D341Med (cell line): ENCODE data around the gene PLCB2.

ENCODE experiments used
- DNase-seq: peaks from one replicate; pipeline ENCODE4 v3.0.0; 2012; ENCODE audit warnings: low spot score

PLCB2 gene

DNA sequence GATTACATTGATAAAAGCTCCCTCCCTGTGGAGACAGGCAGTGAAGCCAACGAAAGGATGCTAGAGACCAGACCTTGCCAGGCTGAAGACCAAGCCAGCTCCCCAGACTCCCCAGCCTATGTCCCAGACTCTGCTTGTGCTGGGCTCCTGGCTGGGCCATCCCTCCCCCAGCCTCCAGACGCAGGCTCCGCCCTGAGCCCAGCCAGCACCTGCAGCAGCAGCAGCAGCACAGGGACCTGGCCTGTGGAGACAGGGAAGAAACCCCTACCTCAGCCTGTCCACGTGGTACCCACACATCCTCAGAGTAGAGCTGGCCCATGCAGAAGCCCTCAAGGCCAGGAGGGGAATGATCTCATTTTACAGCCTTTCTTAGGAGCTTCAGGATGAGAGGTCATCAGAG lies 38.1 kb downstream of the PLCB2 start:
- no peak for DNase-seq

DNA sequence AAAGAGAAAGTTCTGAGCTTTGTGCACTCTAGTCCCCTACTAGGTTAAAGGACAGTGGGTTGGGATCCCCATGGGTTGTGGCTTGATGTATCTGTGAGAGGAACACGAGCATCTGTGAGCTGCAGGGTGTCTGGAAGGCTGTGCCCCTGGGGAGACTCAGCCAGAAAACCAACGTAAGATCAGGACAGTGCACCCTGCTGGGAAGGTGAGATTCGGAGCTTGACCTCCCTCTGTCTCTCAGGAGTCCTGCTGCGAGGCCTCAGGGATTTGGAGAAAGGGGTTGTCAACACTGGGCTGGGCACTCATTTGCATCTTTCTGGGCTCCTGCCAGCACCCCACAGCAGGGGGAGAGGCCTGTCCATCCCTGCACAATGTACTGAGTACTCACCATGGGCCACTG lies 40.1 kb downstream of the PLCB2 start:
- no peak for DNase-seq

DNA sequence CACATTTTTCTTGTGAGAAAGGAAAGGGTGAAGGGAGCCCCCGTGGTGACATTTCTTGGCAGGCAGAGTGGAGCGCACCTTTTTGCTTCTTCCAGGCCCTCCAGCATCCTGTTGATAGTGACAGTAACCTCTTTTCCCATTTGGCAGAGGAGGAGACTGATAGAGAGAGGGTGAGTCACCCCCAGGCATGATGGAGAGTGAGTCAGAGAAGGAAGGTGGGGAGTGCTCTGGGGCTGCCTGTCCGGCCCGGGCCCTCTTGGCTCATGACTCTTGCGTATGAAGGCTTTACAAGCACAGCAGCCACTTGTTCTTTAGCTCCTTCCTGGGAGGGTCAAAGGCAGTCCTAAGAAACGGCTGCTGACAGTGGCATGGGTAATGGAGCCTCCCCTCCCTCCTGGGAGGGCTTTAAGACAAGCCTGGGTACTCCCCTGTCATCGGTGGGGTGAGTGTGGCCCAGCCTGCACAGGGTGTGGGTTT lies 40.9 kb downstream of the PLCB2 start:
- no peak for DNase-seq

DNA sequence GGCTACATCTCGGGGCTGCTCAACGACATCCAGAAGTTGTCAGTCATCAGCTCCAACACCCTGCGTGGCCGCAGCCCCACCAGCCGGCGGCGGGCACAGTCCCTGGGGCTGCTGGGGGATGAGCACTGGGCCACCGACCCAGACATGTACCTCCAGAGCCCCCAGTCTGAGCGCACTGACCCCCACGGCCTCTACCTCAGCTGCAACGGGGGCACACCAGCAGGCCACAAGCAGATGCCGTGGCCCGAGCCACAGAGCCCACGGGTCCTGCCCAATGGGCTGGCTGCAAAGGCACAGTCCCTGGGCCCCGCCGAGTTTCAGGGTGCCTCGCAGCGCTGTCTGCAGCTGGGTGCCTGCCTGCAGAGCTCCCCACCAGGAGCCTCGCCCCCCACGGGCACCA lies 41.9 kb downstream of the PLCB2 start:
- no peak for DNase-seq

DNA sequence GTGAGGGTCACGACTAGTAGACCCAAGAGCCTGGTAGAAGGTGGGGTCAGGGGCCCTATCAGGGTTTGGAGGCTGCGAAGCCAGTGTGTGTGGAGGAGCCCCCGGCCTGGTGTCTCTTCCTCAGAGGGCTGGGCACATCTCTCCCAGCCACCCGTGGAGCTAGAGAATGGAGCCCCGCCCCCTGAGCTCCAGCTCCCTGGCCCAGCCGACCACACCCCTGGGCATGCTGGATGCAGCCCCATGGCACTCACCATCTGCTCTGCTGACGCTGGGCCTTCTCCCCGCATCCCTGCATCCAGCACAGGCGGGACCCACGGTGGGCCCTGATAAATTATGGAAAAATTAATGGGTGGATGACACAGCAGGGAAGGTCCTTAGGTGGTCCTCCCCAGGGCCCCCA lies 42.4 kb downstream of the PLCB2 start:
- no peak for DNase-seq

DNA sequence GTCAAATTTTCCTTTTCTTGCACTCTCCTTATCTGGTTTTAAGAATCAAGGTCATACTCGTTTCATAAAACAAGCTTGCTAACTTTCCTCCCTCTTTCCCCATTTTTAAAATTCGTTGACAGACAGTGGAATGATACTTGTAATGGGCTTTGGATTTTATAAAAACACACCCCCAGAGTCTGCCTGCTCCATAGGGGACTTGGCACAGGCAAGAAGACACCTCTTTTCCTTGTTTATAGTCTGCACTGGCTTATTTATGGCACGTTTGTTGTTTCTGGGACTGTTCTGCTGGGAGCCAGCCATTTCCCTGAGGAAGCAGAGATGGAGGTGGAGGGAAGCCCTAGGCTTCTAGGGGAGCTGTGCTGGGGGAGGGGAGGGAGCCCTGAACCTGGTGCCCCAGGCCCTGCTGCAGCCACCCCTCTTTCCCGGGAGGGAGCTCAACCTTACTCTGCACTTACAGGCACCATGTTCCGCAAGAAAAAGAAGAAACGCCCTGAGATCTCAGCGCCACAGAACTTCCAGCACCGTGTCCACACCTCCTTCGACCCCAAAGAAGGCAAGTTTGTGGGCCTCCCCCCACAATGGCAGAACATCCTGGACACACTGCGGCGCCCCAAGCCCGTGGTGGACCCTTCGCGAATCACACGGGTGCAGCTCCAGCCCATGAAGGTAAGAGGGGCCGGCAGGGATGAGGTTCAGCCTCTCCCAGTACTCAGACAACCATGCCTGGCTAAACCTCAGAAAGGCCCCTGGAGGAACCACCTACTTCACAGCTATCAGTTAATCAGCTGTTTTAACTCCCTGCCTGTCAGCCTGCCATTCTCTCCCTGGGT lies 43.2 kb downstream of the PLCB2 start:
- DNase-seq: no peak

DNA sequence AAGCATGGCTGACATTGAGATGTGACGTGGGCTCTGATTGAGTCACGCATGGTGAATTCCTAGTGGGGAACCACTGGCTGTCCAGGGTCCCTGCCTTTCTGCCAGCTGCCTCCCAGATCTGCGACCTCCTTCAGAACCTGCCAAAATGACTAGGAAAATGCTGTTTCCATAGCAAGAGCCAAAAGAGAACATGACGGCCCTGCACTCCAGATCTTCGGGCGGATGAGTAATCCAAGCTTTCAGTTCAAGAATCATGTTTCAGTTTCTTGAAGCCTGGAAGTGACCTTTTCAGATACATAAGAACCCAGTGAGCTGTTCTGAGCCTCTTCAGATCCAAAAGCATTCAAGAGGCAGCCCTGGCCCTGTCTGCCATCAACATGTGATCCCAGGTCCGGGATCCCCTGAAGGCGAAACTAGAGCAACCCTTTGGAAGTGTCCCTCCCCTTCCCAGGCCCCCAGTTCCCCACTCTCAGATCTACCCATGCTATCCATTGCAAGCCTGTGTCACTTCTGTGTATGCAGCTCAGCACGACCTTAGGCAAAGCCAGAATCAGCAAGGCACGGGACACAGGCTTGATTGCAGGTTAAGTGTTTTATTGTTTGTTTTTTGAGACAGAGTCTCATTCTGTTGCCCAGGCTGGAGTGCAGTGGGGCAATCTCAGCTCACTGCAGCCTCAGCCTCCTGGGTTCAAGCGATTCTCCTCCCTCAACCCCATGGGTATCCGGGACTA lies 44.5 kb downstream of the PLCB2 start:
- DNase-seq: no peak

DNA sequence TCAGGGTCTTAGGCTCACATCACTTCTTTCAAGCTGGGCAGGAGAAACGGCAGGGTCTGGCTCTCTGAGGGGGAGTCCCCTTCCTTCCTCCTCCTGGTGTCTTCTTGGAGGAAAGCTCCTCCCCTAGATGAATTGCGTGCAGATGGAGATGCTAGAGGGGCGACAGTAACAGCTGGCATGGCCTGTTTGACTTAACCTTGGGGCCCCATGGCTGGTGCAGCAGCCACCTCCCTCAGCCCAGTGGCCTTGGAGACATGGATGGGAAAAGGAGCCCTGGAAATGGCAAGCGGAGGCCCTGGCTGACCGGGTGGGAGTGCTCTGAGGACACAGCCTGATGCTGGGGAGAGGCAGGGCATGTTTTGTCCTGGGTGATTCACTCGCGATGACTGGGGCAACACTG lies 48.7 kb downstream of the PLCB2 start:
- no peak for DNase-seq

DNA sequence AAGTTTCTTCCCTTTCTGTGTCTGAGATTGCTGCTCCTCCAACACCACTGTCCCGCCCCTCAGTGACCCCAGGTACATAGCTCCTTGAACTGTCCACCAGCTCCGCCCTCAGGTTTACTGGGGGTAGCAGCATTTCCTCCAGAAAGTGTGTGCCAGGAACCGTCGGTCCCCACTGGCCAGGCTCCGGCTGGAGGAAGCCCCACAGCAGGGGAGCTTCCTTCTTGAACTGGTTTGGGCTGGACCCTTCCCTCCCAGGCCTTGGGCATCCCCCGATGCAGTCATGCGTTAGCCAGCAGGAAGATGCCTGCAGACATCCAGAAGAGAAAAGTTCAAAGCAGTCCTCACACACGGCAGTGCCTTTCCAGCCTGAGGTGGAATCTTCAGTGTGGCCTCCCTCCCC lies 49.2 kb downstream of the PLCB2 start:
- no peak for DNase-seq

DNA sequence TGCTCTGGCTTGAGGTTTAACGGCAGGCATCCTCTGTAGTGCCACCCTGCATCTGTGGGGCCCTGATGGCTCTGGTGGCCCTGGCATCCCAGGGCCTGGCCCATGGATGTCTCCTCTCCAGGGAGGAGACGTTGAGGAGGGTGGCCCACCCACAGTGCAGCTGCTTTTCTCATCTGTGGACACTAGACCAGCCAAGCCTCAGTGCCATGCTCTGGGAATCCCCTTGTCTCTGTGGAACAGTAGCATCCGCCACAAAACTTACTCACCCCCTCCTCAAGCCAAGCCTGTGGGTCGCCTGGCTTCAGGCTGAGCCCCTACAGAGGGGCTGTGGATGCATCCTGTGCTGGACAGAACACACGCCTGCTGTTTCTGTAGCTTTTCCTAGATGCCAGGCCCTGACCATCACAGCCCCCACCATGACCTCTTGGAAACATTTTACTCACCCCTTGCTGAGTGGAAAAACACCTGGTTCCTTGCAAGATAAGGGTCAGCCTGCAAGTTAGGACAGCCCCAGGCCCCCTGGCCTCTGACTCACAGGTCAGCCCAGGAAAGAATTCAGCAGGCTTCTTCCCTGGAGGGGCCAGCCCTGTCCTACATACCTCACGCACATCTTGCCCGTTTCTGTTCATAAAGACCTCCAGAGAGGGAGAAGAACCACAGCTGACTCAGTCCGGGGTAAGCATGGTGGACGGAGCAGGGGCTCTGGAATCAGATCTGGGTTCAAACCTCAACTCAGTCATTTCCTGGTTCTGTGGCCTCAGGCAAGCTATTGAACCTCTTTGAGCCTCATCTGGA lies 49.9 kb downstream of the PLCB2 start:
- DNase-seq: no peak

DNA sequence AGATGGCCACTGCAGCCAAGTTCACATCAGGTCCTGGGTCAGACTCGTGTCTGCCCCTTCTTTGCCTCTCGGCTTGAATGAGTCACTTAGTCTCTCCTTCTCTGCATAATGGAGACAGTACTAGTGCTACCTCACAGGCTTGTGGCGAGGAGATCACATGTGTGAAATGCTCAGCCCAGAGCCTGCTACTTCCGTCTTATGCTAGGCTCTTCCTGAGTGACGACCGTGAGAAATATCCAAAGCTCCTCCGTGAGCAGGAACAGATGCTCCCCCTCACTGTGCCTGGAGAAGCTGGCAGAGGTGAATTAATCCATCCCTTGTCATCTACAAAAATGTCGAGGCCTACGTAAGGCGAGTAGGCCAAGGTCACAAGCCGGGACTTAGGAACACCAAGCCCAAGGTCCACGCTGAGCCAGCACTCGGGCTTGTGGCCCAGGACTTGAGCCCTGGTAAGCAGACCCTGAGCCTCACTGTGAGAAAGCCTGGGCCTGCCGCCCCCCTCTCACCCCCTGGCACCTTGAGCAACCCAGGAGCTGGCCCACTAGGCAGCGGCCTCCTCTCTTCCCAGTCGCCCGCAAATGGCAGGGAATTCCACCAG lies 51.0 kb downstream of the PLCB2 start:
- no peak for DNase-seq

DNA sequence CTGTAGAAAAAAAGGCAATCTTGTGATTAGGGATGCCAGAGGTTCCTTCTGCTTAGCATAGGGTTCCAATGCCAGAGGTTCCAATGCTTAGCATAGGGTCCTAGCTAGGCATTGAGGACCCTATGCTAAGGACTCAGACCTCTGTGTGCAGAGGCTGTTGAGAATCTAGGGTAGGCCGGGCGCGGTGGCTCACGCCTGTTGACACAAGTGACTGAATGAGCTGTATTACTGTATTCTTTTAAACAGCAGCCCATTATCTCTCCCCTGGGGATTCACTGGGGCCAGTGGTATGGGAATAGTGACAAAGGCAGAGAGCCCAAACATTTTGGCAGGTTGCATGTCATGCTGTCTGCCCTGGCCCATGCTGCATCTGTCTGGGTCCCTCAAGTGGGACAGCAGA lies 52.7 kb downstream of the PLCB2 start:
- no peak for DNase-seq

DNA sequence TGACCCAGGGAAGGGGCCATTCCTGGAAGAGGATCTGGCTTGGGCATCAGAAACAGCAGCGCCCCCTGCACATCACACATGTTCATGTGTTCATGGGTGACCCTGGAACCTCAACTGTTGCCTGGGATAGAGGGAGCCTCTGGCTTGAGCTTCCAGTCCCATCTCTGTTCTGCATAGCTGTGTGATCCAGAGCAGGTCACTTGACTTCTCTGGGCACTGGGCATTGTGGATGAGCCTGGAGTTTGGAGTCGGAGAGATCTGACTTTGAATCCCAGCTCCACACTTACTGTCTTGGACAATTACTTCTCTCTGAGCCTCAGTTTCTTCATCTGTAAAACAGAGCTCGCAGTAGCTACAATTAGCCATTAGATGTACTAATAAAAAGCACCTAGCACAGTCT lies 53.3 kb downstream of the PLCB2 start:
- DNase-seq: no peak

DNA sequence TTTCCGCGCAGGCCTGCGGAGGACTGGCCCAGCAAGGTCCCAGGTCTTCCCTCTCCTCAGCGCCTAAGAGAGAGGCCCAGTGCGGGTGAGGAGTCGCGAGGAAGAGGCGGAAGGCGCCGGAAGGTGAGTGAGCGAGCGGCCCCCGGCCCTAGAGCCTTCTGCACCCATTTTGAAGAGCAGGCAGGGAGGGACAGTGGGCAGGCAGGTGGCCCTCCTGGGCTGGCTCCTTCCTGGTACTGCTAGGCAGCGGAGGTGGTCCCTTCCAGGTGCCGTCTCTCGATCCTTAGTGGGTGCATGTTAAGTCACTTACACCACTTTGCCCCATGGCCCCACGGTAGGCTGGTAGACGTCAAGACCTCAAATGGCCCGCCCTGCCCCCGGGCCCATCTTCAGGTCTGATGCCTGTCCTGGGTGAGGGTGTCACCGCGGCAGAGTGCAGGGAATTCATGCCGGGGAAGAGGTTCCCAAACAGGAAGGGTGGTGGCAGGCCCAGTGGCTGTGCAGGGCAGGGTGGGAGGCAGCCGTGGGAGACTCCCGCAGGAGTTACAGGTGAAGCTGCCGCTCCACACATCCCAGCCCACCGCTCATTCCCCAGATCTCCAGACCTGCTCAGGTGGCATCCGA lies 54.5 kb downstream of the PLCB2 start:
- no peak for DNase-seq

DNA sequence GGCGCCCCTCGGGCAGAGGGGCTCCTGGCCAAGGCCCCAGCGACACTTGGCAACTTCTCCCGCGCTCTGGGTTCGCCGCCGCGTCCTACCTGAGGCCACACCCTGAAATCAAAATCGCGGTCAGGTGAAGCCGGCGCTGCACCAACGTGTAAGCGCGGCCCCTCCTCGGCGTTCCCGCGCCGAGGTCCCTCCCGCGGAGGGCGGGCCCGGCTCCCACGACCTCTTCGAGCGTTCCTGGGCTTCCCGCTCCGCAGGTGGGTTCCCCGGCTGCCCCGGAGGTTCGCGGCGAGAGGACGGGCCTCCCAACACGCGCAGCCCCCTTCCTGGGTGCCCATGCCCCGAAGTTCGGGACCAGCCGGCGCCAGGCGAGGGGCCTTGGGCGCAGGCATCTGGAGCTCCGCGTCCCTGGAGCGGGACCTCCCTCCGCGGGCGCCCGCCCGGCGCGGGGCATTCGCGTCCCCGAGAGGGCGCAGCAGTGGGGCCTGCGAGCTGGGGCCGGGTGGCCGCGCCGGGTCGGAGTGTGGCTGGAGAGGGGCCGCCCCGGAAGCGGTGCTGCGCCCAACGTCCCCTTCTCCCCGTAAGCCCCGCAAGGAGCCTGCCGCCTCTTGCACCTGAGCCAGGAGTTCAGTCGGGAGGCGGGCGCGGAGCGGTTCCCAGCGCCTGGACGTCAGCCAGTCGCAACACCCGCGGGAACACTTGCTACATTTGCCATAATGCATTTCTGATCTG lies 55.1 kb downstream of the PLCB2 start:
- no peak for DNase-seq

DNA sequence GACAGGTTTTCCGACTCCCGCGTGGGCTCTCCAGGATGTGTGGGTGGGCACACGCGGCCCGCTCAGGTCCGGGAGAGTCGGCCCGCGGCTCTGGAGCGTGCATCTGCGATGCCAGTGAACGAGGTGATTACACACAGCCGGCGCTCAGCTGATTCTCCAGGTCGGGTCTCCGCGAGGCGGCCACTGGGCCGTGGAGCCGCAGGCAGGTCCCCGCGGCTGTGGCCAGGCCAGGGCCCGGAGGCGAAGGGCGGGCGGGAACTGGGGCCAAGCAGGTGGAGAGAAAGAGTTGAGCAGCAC lies 55.6 kb downstream of the PLCB2 start:
- no peak for DNase-seq

DNA sequence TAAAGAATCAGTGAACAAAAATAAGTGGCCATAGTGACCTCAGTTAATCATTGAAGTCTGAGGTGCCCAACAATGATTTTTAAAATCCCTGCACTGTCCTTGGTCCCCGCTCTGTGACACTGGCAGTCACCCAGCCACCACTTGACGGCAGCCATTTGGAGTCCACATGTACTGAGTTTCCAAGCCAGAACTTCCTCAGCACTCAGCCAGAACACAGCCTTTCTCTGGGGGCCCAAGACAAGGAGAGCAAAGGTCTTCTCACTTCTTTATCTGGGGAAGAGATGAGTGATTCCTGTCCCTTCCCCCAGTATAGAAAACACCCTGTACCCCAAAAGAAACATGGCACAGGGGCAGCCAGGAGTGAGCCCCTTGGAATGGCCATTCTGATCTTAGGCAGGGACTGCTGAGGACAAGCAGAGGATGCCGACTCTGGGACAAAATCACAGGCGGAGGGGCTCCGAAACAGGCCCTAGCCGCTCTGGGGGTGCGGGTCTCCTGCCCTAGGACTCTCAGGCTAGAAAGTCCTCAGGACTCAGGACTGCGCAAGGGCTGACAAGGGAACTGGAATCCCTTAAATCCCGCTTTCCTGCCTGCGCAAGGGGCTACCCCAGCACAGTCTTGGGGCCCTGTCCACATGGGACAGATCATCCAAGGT lies 56.1 kb downstream of the PLCB2 start:
- no peak for DNase-seq

DNA sequence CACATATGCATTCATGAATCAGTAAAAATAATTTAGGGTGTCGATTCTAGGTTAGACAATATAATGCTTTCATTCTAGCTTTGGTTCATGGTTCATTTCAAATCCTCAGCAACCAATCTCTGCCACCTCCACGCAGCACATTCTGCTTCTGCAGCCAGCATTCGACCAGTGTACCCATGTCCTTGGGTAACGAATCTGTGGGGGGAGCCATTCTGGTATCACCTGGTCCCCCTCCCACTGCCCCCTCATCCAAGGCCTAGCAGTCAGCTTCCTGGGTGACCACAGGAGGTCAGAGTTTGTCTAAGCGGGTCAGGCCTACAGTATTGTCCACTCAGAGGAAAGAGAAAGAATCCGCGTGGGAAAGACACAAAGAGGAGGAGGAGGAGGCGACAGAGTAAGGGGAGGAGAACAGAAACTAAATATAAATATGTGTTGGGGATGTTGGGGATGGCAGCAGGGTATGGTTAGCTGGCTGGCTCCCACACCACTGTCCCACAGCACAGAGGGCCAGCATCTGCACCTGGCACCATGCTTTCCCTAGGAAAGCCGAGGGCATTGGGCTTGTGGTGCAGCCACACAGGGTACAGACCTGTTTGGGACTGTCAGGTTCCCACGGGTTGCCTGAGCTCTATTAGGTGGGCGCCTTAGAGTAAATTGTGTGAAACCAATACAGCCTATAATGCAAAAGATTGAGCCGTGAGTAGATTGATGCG lies 56.8 kb downstream of the PLCB2 start:
- no peak for DNase-seq

DNA sequence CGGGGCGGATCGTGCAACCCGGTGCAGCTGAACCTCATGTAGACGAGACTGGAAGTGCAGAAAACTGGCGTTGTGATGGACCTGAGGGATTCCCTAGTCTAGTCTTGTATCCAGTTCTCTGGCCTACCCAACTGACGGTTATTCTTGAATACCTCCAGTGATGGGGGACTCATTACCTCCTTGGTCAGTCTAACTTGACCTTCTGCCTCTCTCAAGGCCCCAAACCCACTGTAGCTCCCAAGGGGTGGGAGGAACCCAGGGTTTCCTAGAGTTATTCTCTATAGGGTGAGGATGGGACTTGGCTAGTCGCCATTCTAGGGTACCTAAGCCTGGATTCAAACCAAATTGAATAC lies 57.5 kb downstream of the PLCB2 start:
- no peak for DNase-seq
